ENCODE results near the gene TCERG1. TPM values are rescaled to one million over a fixed set of nuclear protein-coding genes. Genes with fewer than 3 reads are reported as not detected.

The TCERG1 gene
- total and polyA plus RNA-seq, 9 of the 15 experiments (the other 6 are each of a cell fraction or from before 2014, with no cell fraction given) = 50.3 to 148 (median 119) TPM

GRCh38 chr5:146515473-146516150, 68.5 kb downstream of the TCERG1 start (continued):
- peak; percentile 9 for TF ChIP-seq CHD7 (IDR thresholded peaks at IDR 0.05; ENCODE audit: low read depth, low read length)
